Natural killer cell (primary cell): ENCODE results near the gene TMEM59. TPM values are rescaled to one million over a fixed set of nuclear protein-coding genes. Genes with fewer than 3 reads are reported as not detected.

Source experiments
- ATAC-seq, 3 donors: fragments of 150-1000 bp in 2 of 3; fragments of 200-7000 bp in 1 of 3; cut with Tn5 transposase; 1 replicate in 1 of 3; 2 replicates in 2 of 3; pipeline ENCODE4 v1.10.0; 2021; ENCODE audit warnings: mild to moderate bottlenecking in 2 of 3, moderate library complexity in 2 of 3
- DNase-seq, 2 donors: peaks; one replicate each; pipeline versions ENCODE4 v3.0.0 to v3.0.0-alpha.2; 2013 to 2021; ENCODE audit warnings: mixed read lengths in 1 of 2
- H3K27ac ChIP-seq: one replicate; pipeline ENCODE4 v1.5.1; 2013; ENCODE audit warnings: mild to moderate bottlenecking, low read length
- H3K27me3 ChIP-seq: one replicate; pipeline ENCODE4 v1.6.1; 2013; ENCODE audit warnings: low read length; ENCODE audit not compliant: control insufficient read depth, insufficient read depth
- H3K36me3 ChIP-seq: one replicate; pipeline ENCODE4 v1.6.1; 2013; ENCODE audit warnings: low read length; ENCODE audit not compliant: control insufficient read depth, insufficient read depth
- H3K4me1 ChIP-seq: one replicate; pipeline ENCODE4 v1.6.1; 2013; ENCODE audit warnings: low read length; ENCODE audit not compliant: control insufficient read depth, insufficient read depth
- H3K4me3 ChIP-seq: one replicate; pipeline ENCODE4 v1.5.1; 2013; ENCODE audit warnings: low read length
- H3K9me3 ChIP-seq: one replicate; pipeline ENCODE4 v1.6.1; 2013; ENCODE audit warnings: low read length; ENCODE audit not compliant: control insufficient read depth, insufficient read depth
- H3K27ac Mint-ChIP-seq, 2 donors: one replicate each; pipeline ENCODE4 v1.8.0; 2022; ENCODE audit warnings: mild to moderate bottlenecking in 2 of 2, mixed read lengths in 2 of 2, moderate library complexity in 1 of 2
- H3K27me3 Mint-ChIP-seq, 2 donors: one replicate each; pipeline ENCODE4 v1.8.0; 2022; ENCODE audit warnings: low read depth in 2 of 2, mixed read lengths in 2 of 2
- H3K36me3 Mint-ChIP-seq: one replicate; pipeline ENCODE4 v1.8.0; 2022; ENCODE audit warnings: mixed read lengths
- H3K4me1 Mint-ChIP-seq, 2 donors: one replicate each; pipeline ENCODE4 v1.8.0; 2022; ENCODE audit warnings: mixed read lengths in 2 of 2
- H3K4me3 Mint-ChIP-seq: one replicate; pipeline ENCODE4 v1.8.0; 2022; ENCODE audit warnings: mild to moderate bottlenecking, moderate library complexity, mixed read lengths
- H3K9me3 Mint-ChIP-seq, 2 donors: one replicate each; pipeline ENCODE4 v1.8.0; 2022; ENCODE audit warnings: mixed read lengths in 2 of 2
- WGBS: methylation state at CpG from one replicate; pipeline ENCODE4 v1.1.7; 2013; ENCODE audit warnings: missing lambda C conversion rate; ENCODE audit not compliant: insufficient coverage; 5-methylcytosine and 5-hydroxymethylcytosine counted together
- intact Hi-C: fragments of 100-400 bp; cut with micrococcal nuclease; formaldehyde crosslinking; loops from one replicate; pipeline ENCODE4 v1.14.2; 2022
- total RNA-seq, 4 donors: library from RNA; stranded (reverse); fragments of 120-200 nt in 1 of 4; gene quantifications; one replicate each; pipeline versions ENCODE4 v1.2.3 to v1.2.4, GENCODE V29; 2013 to 2022
- TF ChIP-seq, protein P1 (sequence below): fragments of 200-600 bp; IDR thresholded peaks from one replicate; pipeline ENCODE4 v1.8.0; 2022; ENCODE audit warnings: antibody characterized with exemption

Gene TMEM59
- total RNA-seq, 3 donors from 2014 or later (not counting 1 experiment from before 2014, with no cell fraction given) = 187 to 202 (median 199) TPM

- peaks cover 14 to 15% of the 10 kb centered on the region in 2 donors for H3K27me3 Mint-ChIP-seq
- no peak overlapping the region for H3K27ac Mint-ChIP-seq
- Histone ChIP-seq H3K36me3 (no peaks in the 10 kb centered on the region), H3K4me1 (no peaks in the 10 kb centered on the region), H3K4me3 (no peak overlapping the region), H3K27ac (no peak overlapping the region), H3K9me3 (no peaks in the 10 kb centered on the region), H3K27me3 (no peaks in the 10 kb centered on the region)
- 77% methylated on average over 17 of the region's 17 CpGs for WGBS
- no peaks in the 10 kb centered on the region for H3K4me1 Mint-ChIP-seq
- H3K9me3 Mint-ChIP-seq = no peaks in the 10 kb centered on the region
- intact Hi-C loops = no loop called here
- H3K36me3 Mint-ChIP-seq = no peaks in the 10 kb centered on the region
- ATAC-seq = no peak
- no peak for DNase-seq
- TF ChIP-seq, protein P1, sequence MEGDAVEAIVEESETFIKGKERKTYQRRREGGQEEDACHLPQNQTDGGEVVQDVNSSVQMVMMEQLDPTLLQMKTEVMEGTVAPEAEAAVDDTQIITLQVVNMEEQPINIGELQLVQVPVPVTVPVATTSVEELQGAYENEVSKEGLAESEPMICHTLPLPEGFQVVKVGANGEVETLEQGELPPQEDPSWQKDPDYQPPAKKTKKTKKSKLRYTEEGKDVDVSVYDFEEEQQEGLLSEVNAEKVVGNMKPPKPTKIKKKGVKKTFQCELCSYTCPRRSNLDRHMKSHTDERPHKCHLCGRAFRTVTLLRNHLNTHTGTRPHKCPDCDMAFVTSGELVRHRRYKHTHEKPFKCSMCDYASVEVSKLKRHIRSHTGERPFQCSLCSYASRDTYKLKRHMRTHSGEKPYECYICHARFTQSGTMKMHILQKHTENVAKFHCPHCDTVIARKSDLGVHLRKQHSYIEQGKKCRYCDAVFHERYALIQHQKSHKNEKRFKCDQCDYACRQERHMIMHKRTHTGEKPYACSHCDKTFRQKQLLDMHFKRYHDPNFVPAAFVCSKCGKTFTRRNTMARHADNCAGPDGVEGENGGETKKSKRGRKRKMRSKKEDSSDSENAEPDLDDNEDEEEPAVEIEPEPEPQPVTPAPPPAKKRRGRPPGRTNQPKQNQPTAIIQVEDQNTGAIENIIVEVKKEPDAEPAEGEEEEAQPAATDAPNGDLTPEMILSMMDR = no peak
- no peak overlapping the region for H3K4me3 Mint-ChIP-seq
These were observed 38.9 kb downstream of the TMEM59 start for GRCh38 chr1:54014009-54014629.

DNA sequence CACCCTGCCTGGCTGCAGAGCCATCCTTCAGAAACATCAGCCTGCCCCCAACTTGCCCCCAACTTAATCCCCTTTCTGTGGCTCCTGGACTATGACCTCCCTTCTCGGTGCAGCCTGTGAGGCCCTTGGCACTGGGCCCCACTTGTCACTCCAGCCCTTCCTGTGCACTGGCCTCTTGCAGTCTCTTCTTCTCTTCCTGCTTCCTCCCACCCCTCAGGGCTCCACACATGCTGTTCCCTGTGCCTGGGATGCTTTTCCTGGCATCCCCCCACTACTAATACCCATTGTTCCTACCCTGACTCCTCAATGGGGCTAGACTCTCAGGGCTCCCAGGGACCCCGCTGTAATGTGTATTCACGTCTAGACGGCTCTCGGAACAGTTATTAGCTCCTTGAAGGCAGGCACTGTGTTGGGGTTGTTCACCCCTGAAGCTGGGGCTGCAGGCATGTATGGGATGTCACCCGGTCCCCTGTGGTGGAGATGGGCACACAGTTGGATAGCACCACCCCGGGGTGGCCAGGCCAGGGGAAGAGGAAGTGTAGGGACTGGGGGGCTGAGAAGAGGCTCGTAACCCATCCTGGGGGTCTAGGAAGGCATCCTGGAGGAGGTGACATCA is 39.5 kb downstream of the TMEM59 start:
- Mint-ChIP-seq H3K4me1 (no peaks in the 10 kb centered on the region), H3K4me3 (no peak overlapping the region), H3K9me3 (no peaks in the 10 kb centered on the region), H3K27me3 (peaks cover 14 to 15% of the 10 kb centered on the region in 2 donors), H3K36me3 (no peaks in the 10 kb centered on the region), H3K27ac (no peak overlapping the region)
- H3K27me3 ChIP-seq = no peaks in the 10 kb centered on the region
- intact Hi-C loops = no loop called here
- 81% methylated on average over 8 of the region's 8 CpGs for WGBS
- DNase-seq (no peak), ATAC-seq (no peak)
- no peak overlapping the region for H3K4me3 ChIP-seq
- TF ChIP-seq, protein P1 = no peak
- H3K4me1 ChIP-seq = no peaks in the 10 kb centered on the region
- no peak overlapping the region for H3K27ac ChIP-seq
- no peaks in the 10 kb centered on the region for H3K9me3 ChIP-seq
- H3K36me3 ChIP-seq = no peaks in the 10 kb centered on the region

GRCh38 chr1:54012863-54013262 is 40.1 kb downstream of the TMEM59 start:
- H3K9me3 Mint-ChIP-seq = no peaks in the 10 kb centered on the region
- H3K27ac ChIP-seq = no peak overlapping the region
- H3K9me3 ChIP-seq = no peaks in the 10 kb centered on the region
- DNase-seq (no peak), ATAC-seq (no peak)
- no peak overlapping the region for H3K4me3 ChIP-seq
- no peaks in the 10 kb centered on the region for H3K4me1 Mint-ChIP-seq
- peaks cover 14 to 15% of the 10 kb centered on the region in 2 donors for H3K27me3 Mint-ChIP-seq
- intact Hi-C loops = no loop called here
- WGBS = 92% methylated on average over 8 of the region's 8 CpGs
- no peaks in the 10 kb centered on the region for H3K27me3 ChIP-seq
- no peaks in the 10 kb centered on the region for H3K36me3 ChIP-seq
- no peaks in the 10 kb centered on the region for H3K4me1 ChIP-seq
- no peaks in the 10 kb centered on the region for H3K36me3 Mint-ChIP-seq
- H3K4me3 Mint-ChIP-seq = no peak overlapping the region
- H3K27ac Mint-ChIP-seq = no peak overlapping the region
- TF ChIP-seq, protein P1 = no peak

GRCh38 chr1:54012008-54012325 is 41.0 kb downstream of the TMEM59 start:
- H3K27ac ChIP-seq = no peak overlapping the region
- no peak overlapping the region for H3K4me3 ChIP-seq
- no peaks in the 10 kb centered on the region for H3K4me1 ChIP-seq
- DNase-seq (no peak), ATAC-seq (no peak)
- H3K27me3 ChIP-seq = no peaks in the 10 kb centered on the region
- no peaks in the 10 kb centered on the region for H3K36me3 Mint-ChIP-seq
- H3K9me3 ChIP-seq = no peaks in the 10 kb centered on the region
- WGBS = 92% methylated on average over 9 of the region's 9 CpGs
- H3K36me3 ChIP-seq = no peaks in the 10 kb centered on the region
- no peaks in the 10 kb centered on the region for H3K4me1 Mint-ChIP-seq
- intact Hi-C loops = no loop called here
- H3K27ac Mint-ChIP-seq = no peak overlapping the region
- no peak overlapping the region for H3K4me3 Mint-ChIP-seq
- no peaks in the 10 kb centered on the region for H3K9me3 Mint-ChIP-seq
- TF ChIP-seq, protein P1 = no peak
- H3K27me3 Mint-ChIP-seq = peaks cover 11 to 14% of the 10 kb centered on the region in 2 donors
